ENCODE measurements around the gene CEP128. TPM values are rescaled to one million over a fixed set of nuclear protein-coding genes. Genes with fewer than 3 reads are reported as not detected.
"Not testable (repeated sequence)": the region's sequence is repeated elsewhere in the genome, so short reads cannot be mapped to it uniquely, and the experiment has no call there.

CEP128 gene
- total RNA-seq, 1 experiment from 2014 or later, result 2.4 TPM

DNA sequence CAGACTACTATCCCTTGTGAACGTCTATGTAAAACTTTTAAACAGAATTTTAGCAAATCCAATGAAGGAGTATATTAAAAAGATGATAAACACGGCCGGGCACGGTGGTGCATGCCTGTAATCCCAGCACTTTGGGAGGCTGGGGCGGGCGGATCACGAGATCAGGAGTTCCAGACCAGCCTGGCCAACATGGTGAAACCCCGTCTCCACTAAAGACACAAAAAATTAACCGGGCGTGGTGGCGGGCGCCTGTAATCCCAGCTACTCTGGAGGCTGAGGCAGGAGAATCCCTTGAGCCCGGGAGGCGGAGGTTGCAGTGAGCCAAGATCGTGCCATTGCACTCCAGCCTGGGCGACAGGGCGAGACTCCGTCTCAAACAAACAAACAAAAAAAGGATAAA is 11.7 kb upstream of the CEP128 start:
- not testable (repeated sequence) for DNase-seq (ENCODE audit: low spot score)

DNA sequence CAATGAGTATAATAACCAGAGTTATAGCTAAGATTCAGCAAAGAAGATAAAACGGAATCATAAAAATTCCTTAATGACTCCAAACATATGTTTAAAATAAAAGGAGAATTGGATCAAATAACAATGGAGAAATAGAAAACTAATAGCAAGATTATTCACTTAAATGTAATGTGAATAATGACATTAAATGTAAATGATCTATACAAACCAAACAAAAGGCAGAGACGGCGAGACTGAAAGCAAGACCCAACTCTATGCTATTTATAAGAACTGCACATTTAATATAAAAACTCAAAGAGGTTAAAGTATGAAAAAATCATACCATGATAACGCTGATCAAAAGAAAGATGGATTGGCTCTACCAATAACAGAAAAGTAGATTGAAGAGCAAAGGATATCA is 10.0 kb upstream of the CEP128 start:
- DNase-seq (ENCODE audit: low spot score), result no peak

DNA sequence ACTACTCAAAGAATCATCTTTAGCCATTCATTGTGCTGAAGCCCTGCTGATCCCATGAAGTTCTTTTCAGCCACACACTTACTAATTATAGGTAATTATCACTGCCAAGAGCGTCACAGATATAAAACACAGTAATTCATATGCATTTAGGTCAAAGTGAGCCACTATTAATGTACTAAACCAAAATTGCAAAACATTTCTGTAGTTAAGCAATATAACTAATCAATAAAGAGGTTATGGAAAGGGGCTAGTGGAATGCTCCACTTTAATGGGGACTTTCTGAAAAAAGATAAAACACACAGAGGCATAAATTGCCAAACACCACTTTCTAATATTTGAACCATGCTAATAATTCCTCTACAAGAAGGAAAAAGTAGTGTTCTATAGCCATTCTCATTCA is 6.8 kb upstream of the CEP128 start:
- DNase-seq (ENCODE audit: low spot score), result no peak

DNA sequence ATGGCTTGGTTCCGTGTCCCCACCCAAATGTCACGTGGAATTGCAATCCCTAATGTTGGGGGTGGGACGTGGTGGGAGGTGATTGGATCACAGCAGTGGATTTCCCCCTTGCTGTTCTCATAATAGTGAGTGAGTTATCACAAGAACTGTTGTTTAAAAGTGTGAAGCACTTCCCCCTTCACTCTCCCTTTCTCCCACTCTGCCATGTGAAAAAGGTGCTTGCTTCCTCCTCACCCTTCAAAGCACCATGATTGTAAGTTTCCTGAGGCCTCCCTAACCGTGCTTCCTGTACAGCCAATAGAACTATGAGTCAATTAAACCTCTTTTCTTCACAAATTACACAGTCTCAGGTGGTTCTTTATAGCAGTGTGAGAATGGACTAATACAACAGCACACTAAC is 5.3 kb upstream of the CEP128 start:
- DNase-seq (ENCODE audit: low spot score), result no peak

DNA sequence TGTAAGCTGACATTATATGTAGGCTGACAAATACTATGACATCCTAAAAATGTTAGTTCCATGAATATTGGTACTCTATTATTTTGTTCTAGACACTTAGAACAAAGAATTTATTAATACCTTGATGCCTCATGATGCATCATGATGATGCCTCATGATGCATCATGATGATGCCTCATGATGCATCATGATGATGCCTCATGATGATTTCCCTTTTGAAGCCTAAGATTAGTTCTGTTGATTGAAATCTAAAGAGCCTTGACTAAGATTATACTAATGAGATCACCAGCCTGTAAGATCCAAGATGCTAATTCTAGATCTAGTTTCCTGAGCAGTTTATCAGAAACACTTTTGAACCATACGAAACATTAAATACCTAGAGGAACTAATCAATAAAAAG is 4.6 kb upstream of the CEP128 start:
- no peak for DNase-seq (ENCODE audit: low spot score)

DNA sequence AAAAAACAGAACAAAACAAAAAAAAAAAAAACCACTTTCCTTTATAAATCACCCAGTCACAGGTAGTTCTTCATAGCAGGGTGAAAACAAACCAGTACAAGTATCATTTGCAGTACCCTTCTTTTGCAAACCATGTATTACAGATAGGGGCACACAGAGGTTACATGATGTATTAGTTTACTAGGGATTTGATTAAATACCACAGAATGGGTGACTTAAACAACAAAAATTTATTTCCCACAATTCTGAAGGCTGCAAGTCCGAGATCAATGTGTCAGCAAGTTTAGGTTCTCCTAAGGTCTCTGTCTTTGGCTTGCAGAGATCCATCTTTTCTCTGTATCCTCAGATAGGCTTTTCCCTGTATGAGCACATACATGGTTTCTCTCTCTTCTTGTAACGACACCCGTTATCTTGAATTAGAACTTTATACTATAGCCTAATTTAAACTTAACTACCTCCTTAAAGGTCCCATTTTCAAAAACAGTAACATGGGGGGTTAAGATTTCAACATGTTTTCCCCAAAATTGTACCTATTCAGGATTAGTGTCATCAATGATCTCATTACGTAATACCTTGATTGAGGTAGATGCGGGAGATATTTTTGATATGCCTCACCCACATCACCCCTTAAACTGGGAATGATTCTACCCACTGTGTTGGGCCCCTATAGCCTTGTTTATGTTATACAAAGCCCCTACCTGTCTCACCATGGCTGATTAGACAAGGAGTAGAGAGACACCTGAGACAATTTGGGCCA is 3.5 kb upstream of the CEP128 start:
- no peak for DNase-seq (ENCODE audit: low spot score)

DNA sequence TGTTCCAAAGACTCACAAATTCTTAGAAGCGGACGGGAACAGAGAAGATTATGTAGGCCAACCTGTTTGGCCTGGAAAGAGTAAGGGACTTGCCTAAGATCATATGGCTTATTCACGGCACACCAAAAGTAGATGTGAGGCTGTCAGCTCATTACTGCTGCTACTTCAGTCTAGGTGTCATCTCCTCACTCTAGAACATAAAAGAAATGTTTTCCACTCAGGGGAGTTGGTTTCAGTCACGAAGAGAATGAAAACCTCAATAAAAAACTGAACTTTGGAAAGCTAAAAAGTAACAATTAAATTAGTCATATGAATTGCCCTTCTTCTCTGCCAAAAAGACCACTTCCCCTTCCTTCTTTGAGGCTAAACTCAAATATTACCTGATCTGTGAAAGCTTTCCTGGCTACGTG is 658 bp upstream of the CEP128 start:
- no peak for DNase-seq (ENCODE audit: low spot score)

DNA sequence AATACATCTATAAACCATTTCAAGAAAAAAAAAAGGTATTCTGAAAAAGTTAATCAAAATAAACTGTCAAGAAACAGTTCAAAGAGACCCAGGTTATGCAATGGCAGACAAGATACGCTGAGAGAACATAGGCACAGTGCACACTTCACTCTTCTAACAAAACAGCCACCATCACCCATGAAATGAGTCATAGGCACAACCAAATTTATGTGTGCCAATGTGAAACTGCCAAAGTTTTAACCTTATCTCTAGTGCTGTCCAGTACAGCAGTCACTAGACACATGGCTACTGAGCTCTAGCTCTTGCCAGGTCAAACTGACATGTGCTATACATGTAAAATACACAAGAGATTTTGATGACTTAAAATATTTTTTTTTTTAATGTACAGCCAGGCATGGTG is 1.4 kb downstream of the CEP128 start:
- no peak for DNase-seq (ENCODE audit: low spot score)

DNA sequence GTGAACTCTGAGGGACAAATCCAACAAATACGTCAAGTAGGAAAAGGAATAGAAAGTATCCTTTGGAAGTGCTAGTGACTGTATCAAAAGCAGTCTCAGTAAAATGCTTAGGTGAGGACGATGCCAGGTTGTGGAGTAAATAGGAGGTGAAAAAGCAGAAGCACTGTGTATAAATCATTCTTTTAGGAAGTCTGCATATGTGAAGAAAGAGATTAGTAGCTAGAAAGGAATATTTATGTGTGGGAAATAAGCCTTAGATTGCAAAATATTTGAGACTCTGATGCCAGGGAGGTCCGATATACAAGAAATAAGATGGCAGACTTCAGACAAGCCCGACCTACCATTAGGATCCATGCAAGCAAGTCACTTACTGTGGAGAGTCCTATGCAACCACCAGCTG is 7.9 kb downstream of the CEP128 start:
- no peak for DNase-seq (ENCODE audit: low spot score)

DNA sequence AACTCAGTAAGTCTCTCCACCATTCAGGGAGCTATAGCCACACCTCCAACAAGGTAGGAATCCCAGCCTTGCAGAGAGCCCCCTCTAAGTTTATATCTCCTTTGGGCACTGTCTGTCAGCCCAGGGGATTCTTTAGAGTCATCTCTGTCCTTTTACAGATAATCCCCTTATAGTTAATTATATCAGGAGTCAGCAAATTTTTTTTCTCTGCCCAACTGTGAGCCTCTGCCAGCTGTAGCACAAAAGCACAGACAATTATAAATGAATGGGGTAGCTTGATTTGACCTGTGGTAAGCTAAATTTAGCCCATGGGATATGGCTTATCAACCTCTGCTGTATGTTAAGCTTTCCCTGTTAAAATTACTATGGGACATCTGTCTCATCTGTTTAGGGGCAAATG is 8.3 kb downstream of the CEP128 start:
- DNase-seq (ENCODE audit: low spot score), result no peak

DNA sequence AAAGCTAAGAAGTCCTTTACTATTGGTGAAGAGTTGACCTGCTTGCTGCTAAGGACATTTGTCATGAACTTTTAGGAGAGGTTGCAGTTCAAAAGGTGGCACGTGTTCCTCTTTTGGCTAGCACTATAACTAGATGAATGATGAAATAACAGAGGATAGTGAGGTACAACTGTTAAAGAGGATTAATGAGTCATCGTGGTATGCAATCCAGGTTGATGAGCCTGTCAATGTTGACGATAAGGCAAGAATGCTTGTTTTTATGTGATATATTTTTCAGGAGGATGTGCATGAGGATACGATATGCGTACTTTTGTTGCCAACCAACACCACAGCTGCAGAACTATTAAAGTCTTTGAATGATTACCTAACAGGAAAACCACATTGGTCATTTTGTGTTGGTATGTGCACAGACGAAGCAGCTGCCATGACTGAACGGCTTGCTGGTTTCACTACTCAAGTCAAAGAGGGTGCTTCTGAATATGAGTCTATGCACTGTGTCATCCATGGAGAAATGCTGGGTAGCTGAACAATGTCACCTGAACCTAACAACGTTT is 10.6 kb downstream of the CEP128 start:
- DNase-seq (ENCODE audit: low spot score), result peak; percentile 57

DNA sequence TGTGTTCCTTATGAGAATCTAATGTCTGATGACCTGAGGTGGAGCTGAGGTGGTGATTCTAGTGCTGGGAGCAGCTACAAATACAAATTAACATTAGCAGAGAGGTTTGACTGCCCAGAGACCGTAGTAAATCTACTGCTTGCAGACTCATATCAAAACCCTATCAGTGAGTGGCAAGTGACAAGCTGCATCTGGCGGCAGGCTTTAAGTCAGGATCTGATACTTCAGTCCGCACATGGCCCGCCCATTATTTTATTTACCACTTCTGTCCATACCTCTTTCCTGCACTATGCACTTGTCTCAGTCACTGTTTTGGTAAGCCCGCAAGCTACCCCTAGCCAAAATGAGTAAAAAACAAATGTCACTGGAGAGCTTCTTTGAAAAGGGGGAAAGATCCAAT is 11.4 kb downstream of the CEP128 start:
- DNase-seq (ENCODE audit: low spot score), result no peak

DNA sequence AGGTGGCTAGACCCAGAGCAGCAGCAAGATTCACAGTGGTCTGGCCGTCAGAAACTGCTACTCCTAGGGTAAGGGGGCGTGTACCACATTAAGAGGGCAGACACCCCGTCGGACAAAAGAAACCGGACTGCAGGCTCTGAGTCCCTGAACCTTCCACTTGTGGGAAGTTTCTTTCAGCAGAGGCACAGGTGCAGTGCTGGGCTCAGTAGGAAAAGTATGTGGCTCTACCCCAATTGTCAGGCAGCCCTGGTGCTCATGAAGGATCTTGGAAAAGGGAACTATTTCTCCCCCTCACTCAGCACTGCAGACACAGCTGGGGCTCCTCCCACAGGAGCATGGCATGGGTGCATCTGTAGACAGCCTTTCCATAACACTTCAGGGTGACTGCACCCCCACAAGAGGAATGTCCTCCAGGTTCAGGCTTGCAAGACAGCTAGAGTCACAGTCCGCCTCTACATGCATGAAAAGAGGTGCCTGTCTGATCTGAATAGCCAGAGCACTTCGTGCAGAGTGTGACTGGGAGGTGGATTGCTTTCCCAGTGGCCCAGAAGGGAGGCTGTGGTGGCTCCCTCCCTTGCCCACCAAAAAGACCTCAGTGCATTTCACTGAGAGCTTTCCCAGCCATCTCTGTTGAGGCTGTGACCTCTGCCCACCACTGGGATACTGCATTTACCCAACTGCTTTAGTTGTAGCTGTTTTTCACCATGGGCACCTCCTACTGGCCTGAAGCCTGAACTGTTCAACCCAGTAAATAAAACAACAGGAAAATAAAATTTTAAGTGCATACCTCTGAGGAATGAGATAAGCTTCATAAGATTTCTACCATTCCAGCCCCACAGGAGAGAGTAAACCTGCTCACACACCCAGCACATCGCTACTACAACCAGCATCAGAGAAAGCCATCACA is 14.2 kb downstream of the CEP128 start:
- DNase-seq (ENCODE audit: low spot score), result no peak

DNA sequence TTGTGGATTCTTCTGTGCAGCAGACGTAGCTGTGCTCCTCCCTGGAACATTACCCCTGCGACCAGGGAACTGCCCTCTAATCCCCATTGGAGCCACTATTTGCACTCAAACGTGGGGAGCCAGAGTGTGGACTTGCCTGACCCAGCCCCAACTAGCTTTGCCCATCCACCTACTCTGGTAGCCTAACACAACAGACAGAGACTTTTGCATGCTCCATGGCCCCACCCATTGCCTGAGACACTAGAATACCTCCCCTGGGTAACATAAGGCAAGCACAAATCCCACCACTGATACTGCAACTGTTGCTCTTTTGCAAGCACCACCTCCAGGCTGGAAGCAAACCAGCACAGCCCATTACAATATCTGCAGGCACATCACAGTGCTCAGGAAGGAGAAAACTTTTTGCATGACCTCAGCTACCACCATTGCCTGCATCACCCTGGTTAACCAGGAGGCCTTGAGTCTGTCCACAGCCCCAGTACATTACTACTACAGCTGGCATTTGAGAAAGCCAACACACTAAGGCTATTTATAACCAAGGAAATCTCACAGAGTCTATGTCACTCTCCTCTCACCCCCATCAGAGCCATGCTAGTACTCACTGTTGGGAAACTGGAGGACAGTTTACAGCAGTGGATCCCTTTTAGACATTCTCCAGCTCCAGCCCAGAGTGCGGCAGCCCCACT is 15.0 kb downstream of the CEP128 start:
- no peak for DNase-seq (ENCODE audit: low spot score)

DNA sequence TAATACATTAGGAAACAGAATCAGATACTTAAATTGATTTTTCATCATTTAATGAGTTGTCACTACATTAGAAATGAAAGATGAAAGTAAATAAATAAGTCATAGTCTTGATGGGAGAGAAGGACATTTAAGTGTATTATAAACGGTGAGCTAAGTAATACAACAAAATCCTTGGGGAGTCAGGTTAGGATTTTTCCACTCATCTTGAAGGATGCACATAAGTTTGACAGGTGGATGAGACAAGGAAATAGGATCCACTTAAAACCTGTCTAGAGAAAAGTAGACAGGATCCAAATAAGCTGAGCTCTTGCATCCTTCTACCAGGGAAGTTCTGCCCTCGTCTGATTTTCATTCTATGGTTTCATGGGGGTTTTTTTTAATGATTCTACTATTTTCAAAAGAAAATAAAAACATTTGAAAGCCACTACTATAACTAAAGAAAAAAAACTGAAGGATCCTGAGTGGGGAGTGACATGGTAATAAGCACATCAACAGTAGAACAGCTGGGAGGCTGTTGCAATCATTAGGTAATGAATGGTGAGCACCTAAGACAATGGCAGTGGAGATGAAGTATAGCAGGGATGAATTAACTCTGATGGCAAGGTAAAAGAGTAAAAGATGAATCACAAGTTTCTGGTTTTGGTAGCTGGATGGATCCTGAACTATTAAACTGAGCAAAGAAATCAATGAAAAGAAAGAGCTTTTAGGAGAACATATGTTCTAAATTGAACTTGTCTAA is 17.0 kb downstream of the CEP128 start:
- DNase-seq (ENCODE audit: low spot score), result no peak

DNA sequence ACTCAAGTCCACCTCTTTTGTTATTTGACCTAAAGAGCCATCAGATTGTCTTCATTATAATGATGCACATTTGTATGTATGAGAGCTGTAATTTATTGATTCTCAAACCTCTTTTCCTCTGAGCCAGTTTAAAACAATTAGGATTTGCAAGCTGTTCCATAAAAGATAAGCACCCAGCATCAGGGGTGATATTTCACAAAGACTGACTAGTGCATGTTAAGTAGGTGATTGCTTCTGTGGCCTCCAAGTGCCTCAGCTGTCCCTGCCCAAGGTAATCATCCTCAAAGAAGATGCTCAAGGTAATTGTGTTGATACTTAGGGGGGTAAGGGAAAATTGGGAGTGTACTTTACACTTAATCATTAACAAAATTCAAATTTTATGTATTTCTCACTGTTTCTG is 18.2 kb downstream of the CEP128 start:
- DNase-seq (ENCODE audit: low spot score), result no peak

DNA sequence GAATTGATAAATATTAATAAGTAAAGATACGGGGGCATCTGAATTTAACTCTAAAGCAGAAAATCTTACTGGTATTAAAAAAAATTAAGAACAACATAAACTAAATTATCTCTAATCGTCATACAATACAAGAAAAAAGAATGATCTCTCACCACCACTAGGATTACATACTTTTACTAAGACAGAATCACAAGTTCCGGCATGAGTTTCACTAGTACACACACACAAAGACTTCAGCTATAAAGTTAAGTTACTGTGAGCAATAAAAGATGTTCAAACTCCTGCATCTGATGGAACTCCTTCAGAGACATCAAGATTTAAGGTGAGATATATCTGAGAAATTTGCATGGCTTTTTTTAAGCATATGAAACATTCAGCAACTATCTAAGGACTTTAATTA is 21.9 kb downstream of the CEP128 start:
- DNase-seq (ENCODE audit: low spot score), result no peak

DNA sequence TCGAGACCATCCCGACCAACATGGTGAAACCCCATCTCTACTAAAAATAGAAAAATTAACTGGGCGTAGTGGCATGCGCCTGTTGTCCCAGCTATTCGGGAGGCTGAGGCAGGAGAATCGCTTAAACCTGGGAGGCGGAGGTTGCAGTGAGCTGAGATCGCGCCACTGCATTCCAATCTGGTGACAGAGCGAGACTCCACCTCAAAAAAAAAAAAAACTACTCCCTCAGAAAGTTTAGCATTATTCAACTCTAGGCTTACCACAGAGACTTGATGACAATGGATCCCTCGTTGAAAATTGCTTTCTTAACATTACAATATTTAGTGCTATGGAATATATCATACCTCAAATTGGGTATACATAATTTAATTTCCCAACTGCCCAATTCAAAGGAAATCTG is 29.5 kb downstream of the CEP128 start:
- DNase-seq (ENCODE audit: low spot score), result peak; percentile 19

DNA sequence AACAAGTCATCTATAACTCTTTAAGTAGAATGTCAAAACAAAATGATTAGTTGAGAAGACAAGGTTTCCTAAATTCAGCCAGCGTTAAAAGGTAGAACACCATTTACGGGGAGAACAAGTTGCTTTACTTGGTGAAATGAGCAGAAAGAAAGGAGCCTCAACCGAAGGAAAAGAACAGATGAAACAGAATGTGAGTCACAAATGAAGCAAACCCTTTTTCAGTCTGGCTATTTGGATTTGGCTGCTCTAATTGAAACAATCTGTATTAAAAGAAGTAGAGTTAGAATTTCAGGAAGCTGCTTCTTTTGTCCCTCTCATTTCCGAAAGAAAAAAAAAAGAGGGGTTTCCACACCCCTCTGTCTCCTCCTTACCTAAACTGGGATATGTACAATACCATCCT is 34.6 kb downstream of the CEP128 start:
- no peak for DNase-seq (ENCODE audit: low spot score)

DNA sequence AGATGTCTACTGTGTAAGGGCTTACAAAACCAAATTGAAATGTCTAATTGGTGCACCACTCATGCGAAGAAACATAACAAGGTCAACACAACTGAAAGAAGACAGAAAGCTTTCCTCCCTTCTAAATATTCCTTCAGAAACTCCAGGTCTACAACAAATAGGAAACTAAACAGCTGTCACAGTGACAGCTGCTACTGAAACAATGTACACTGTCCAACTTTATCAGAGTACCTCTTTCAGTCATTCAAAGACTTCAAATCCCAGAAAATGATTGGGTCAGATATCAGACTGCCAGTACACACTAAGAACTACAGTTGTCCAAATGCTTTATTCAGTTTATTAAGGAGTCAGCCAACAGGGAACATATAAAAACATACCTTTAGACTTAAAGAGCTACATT is 35.2 kb downstream of the CEP128 start:
- DNase-seq (ENCODE audit: low spot score), result no peak

DNA sequence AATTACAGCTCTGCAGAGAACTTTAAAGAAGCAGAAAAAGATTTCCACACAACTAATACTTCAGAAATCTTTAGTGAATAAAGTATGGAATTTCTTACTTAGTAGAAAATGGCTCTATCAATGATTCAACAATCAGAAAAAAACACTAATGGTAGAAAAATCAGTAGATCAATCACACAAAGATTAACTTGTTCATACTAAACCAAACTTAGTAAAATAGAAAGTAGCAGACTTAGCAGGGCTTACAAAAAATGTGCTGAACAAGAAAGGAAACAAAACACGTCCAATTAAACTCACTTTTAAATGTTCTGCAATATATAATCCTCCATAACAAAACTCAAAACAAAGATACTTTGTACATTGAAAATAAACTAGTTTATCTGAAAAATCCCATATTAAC is 38.9 kb downstream of the CEP128 start:
- DNase-seq (ENCODE audit: low spot score), result no peak

DNA sequence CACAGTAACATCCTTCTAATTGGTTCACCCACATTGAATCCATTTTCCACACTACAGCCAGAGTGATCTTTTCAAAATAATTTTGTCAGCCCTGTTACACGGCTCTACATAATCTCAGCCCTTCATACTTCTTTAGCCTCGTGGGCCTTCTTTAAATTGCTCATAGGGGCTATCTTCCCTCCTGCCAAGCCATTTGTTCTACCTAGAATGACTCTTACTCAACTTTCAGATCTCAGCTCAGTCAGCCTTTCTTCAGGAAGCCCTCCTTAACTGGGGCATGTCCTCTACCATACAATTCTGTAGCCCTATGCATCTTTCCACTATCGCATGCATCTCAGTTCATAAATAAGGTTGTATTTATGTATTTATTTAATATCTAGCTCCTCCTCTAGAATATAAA is 39.7 kb downstream of the CEP128 start:
- DNase-seq (ENCODE audit: low spot score), result no peak
